ENCODE results near the gene LMAN2.
"Not testable (repeated sequence)": the region's sequence is repeated elsewhere in the genome, so short reads cannot be mapped to it uniquely, and the experiment has no call there.

LMAN2 gene

DNA sequence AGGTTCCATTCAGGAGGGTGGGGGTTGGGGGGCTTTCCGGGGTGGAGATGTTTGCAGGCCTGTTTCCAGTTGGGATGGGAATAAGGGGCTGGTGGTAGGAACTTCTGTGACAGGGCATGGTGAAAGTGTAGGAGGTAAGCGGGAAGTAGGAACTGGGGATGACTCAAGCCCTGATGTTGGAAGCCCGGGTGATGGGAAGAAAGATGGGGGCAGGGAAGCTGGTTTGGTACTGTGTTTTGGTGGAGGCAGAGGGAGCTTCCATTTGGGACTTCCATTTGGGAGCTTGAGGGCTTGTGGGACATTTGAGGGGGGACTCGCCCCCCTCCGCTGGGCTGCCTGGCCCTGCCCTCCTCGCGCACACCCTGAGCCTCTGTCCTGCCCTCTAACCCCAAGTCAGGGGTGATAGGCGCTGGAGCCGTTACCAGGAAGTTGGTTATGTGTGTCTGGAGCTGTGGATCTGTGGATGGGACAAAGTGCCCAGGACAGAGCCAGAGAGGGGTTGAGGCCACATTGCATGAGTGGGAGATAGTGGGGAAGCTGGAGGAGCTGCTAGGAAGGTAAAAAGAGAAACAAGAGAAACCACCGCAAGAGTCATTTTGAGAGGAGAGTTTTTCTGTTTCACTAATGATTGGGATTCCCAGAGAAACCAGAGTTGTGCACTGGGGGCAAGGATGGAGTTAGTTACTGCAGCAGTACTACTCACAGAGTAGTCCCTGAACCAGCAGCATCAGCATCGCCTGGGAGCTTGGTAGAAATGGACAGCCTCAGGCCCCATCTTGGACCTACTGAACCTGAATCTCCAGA lies 12.9 kb upstream of the LMAN2 start:
- no peak for DNase-seq

DNA sequence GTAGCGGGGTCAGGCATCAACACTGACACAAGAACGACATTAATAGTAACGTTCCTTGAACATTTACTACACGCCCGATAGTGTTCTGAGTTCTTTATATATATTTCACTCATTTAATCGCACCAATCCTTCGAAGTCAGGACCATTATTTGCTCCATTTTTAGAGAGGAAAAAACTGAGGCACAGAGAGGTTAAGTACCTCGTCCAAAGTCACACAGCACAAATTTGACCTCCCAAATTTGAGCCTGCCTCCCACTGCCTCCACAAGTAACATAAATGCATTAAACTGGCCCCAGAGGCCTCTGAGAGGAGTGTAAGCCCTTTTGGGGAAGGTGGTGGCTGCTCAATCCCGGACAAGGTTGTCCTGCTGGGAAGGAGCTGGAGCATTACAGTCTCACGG lies 12.1 kb upstream of the LMAN2 start:
- DNase-seq, result no peak

DNA sequence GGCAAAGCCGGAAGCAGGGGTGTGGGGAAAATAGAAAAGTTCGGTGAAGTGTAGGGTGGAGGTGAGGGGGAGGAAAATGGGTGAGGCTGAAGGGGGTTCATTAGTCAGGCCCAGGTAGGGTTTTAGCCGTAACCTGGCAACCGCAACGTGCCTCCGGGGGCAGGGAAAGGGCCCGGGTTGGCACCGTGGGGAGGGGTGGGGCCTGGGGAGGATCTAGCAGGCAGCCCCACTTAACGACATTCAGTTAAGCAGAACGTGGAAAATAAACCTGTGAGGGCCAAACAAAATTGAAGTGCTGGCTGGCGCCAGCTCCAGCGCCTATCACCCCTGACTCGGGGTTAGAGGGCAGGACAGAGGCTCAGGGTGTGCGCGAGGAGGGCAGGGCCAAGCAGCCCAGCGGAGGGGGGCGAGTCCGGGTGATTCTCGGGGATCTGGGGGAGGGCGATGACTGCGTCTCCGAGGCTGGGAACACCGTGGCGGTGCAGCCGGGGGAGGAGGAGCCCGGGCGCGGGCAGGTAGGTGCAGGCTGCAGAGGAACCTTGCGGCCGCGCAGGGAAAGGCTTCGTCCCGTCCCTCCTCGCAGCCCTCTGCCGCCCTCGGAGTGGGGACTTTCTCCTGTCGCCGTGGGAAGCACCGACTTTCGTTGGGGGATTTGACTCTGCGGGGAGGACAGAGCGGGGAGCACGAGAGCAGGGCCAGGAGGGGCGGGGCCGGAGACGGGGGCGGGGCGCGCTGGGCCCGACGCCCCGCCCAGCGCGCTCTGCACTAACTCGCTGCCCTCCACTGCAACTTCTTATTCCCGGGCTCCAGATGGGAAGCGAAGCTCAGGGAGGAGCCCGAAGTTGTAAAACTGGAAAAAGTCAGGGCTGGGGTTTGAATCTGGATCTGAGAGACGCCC lies 11.4 kb upstream of the LMAN2 start:
- no peak for DNase-seq

DNA sequence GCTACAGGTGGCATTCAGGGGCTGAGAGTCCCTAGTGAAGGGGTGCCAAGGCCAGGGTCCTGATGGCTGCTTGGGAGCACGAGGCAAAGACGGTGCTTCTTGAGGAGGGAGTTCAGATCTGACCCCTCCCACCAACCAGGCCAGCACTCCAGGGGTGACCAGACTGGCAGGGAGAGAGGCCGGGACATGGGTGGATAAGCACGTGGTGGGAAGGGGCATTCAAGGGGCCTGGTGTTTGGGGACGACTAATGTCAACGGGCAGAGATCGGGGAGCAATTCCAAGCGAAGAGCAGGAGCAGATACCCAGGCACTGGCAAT lies 10.8 kb upstream of the LMAN2 start:
- no peak for DNase-seq

DNA sequence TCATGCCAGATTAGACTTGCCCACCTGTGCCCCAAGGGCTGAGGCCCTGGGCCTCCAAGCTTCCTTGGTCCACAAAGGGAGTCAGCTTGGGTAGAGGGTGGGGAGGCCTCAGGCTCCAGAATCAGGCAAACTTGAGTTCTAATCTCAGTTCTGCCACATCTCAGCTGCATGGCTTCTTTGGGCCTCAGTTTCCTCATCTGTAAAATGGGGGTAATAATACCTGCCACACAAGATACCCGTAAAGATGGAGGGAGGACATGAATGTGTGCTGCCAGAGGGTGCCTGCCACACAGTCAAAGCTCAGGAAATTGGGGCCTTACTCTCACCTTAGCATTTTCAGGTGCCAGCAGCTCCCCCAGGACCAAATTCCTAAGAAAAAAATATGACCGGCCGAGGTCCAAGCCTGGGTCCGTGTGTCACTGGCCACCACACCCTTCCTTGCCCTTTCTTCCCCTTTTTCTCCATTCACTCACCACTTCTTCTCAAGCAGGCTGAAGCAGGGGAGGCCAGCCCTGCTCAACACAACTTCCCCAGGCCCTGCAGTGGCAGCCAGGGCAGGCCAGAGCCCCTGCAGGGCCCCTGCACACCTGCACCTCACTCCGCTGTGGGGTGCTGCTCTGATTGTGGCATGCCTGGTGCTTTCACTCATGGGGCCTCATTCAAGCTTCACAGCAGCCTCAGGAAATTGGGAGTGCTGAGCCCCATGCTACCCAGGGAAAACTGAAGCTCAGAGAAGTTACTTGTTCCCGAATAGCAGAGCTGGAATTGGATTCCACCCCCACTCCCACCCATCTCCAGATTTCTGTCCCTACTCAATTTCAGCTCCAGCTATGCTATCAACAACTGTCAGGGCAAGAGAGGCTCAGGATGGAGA lies 10.2 kb upstream of the LMAN2 start:
- no peak for DNase-seq

DNA sequence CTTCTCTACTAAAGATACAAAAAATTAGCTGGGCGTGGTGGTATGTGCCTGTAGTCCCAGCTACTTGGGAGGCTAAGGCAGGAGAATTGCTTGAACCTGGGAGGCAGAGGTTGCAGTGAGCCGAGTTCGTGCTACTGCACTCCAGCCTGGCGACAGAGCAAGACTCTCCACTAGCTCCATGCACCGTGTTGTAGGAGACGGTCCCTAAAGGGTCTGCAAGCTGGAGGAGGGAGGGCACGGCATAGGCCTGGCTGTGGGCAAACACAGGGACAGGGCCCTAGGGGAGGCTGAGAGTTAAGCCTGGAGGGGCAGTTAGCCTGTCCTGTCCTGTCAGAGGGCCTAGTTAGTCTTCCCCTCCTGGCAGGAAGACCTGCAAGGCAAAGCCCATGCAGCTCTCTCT lies 9.3 kb upstream of the LMAN2 start:
- not testable (repeated sequence) for DNase-seq

DNA sequence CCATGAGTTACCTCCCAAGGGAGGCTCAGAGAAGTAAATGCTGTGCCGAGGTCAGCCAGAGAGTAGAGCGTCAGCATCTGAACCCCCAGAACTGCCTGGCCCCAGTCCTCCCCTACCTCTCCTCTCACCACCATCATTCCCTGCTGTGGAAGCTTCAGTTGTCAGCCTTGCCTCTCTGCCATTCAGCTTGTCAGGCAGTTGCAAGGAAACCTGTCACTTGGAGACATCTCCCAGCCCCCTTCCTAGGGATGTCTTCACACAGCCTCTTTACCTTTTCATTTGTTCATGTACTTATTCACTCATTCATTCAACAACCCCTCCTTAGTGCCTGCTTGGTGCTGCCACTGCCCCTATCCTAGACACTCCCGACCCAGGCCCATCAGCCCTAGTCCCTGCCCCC lies 8.4 kb upstream of the LMAN2 start:
- DNase-seq, result no peak

DNA sequence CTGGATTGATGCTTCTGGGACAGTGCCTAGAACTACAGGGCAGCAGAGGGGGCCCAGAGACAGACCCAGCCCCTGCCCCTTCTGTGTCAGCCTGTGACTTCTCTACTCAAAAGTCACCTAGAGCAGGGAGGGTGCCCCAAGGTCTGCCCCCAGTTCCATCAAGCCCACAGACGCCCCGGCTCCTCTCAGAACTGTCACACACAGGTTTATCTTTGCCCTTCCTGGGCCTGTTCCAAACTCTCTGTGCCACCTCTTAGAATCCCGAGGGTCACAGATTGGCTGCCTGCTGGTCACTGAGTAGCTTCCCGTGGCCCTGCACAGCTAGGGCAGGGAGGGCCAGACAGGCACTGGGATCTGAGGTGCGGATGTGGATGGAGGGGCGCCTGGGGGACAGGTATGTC lies 8.0 kb upstream of the LMAN2 start:
- no peak for DNase-seq

DNA sequence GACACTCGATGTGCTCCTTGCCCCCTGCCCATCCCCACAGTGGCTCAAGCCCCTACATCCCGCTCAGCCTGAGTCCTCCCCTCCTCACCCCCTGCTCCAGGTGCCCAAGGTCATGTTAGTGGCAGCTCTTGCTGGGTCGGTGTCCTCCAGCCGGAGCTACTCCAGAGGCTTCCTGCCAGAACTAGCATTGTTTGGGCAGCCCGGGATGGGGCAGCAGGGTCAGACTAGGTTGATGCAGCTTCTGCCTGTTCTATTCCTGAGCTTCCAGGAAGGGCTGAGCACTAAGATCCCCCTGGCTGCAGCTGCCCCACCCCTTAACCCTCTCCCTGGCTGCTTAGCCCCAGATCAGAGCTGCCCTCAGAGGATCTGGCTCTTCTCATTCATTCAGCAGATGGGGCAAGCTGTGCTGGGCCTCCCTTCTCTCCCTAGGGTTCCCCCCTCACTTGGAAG lies 6.9 kb upstream of the LMAN2 start:
- DNase-seq, result no peak

DNA sequence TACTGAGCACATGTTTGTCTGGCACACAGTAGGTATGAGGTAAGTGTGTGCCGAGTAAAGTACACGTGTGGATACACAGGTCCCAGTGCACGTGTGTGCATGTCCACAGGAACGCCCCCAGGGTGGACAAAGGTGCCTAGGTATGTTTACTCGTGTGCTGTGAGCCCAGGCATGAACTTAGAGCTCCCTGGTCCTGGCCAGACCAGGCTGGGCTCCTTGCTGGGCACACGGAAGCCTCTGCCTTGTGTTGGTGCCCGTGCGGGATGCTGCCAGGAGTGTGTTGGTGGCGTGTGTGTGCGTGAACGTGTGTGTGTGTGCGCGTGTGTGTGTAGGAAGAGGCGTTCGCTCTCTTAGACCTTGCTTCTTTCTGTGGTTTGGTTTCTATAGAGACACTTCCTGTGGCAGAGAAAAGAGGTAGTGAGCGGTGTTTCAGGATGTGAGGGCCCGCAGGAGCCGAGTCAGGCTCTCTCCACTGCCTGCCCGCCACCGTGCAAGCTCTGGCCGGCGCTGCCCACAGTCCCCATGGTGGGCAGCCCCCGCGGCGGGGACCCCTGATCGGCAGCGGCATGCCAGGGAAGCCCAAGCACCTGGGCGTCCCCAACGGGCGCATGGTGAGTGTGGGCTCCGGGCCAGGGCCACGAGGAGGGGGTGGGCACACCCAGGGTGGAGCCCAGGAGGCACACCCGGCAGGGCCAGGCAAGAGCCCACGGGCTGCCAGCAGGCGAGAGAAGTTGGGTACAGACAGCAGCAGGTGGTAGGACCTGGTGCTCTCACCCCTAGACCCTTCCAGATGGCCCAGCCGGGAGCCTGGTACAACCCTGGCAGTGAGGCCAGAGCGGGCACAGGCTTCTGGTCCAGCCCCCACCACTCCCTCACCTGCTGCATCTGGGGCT lies 6.2 kb upstream of the LMAN2 start, which contains the start of gene RGS14:
Gene RGS14, plus strand, starts transcription at position 466 of the 893 bp plus-strand sequence. Its CDS starts 101 bp downstream, at position 567.
- DNase-seq, result no peak

DNA sequence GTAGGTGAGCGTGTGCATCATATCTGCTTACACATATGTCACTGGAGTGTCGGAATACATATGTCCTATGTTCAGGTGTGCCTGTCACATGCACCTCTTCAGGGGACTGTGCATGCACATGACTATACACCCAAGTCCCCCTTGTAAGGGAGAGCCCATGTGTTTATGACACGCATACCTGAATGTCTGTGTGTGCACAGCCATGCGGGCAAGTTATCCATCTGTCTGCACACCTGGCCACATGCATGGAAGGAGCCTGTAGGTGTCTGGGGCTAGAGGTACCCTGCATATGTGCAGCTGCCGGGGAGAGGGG lies 5.6 kb upstream of the LMAN2 start:
- DNase-seq, result no peak

DNA sequence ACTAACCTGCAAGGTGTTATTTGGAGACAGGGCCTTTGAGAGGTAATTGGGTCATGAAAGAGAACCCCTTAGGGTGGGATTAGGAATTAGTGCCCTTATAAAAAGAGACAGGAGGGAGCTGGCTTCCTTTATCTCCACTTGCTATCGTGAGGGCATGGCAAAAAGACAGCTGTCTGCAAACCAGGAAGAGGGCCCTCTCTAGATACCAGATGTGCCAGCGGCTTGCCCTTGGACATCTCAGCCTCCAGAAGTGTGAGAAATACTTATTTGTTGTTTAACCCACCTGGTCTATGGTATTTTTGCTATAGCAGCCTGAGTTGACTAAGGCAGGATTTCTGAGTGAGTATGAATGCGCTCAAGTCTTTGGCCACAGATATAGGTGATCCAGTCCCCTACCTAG lies 5.3 kb upstream of the LMAN2 start:
- no peak for DNase-seq

DNA sequence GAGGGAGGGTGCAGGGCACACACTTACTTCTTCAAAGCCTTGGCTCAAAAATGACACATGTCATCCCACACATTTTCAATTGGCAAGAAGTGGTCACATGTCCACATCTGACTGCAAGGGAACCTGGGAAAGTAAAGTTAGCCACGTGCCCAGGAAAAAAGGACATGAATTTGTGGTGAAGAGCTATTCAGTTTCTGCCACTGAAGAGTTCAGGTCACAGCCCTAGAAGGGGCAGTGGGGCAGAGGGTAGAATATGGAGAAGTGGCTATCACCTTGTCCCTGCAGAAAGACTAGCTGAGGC lies 4.3 kb upstream of the LMAN2 start:
- DNase-seq, result no peak

DNA sequence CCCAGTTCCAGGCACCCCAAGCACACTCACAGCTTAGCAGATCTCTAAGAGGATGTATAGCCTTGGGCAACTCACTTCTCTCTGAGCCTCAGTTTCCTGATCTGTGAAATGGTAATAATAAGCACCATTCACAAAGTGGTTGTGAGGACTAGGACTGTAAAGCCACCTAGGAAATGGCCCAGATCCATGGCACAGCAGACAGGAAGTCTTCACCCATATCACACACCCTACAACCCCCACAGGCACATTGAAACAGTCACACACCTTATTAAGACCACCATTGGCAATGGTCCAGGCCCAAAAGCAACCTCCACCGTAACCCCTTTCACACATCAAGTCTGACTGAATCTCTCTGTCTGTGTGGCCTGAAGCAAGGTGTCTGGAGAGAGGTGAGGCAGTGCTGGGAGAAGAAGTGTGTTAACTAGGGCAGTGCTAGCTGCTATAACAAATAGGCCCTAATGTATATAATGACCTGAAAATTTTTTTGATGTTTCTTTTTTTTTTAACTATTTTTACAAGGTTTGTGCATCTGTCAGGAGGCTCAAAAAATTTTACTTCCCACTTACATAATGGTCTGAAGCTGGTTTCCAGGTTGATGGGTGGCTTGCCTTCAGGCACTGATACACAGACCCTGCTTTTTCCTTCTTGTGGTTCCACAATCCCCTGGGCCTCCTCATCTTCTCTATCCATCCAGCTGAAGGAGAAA lies 3.8 kb upstream of the LMAN2 start:
- DNase-seq, result no peak

DNA sequence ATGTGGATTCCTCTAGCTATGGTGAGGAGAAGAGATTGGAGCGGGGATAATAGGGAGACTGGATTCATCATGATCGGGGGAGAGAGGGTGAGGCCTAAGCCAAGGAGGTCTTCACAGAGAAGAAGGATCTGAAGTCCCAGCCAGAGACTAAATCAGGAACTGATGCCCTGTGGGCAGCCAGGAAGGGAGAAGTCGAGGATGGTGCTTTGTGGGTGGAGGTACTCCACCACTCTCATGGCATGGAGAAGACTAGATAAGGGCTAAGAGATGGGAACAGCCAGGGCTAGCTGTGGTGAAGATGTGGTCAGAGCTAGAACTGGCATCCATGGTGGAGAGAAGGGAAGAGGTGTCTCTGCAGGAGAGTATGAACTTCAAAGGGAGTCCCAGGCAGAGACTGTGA lies 3.2 kb upstream of the LMAN2 start:
- no peak for DNase-seq

DNA sequence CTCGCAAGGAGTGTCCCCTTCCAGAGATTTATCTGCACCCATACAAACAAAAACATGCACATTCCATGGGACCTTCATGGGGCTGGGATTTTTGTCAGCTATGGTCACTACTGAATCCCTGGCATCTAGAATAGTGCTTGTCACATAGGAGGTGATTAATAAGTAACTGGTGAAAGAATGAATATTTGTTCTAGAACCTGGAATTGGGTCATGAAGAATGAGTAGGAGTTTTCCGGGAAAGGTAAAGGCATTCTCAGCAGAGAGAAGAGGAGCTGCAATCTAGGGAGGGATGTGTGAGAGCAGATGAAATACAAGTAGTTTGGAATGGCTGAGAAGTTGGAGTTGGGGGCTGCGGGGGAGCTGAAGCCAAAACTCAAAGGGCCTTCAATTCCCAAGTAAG lies 2.8 kb upstream of the LMAN2 start:
- no peak for DNase-seq

DNA sequence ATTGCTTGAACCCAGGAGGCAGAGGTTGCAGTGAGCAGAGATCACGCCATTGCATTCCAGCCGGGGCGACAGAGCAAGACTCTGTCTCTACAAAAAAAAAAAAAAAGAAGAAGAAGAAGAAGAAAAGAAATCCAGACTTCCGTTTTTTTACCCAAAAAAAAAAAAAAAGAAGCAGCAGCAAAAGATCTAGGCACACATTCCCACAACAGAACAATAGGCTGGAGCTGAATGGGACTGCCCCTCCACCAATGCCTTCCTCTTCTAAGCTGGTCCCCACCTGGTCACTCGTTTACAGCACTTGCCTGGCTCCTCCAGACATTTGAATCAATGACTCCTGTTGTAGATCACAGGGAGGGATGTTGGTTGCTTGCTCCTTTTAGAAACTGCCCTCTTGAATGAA lies 1.6 kb upstream of the LMAN2 start:
- no peak for DNase-seq

DNA sequence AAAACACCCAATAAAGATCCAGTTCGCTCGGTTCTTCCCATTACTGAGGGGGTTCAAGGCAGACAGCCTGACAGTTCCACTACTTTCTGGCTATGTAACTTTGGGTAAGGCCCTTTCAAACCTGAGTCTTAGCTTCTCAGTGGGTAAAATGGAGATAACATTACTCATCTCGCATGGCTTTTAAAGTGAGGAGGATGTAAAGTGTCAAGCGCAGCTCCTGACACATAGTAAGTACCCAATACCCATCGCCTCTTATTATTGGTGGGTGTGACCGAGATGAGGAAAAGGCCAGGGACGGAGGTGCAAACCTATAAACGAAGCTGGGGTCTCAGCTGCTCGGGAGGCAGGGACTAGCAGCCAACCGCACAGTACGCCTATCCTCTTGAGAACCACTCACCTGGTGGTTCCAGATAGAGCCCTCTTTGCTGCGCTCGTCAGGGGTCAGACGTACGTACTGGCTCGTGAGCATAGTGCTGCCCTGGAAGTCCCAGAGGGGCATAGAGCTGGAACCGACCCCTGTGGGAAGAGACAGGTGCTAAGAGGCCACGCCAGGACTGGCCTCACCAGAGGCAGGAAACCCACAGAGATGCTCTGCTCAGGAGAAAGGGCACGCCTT lies 584 bp downstream of the LMAN2 start:
- DNase-seq, result no peak

DNA sequence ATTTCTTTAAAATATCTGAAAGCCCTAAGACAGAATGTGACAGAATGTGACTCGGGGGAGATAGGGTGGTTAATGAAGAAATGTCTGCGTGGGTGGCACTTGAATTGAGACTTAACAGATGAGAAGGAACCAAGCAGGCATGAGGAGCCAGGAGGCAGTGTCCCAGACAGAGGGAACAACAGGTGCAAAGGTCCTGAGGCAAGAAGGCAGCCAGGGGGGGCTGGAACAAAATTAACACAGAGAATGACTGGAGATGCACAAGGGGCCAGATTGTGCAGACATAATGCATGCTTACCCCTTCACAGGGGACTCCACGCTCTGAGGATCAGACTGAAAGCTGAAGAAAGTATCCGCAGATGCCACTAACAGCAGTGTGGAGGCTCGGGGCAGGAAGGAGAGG lies 1.7 kb downstream of the LMAN2 start:
- no peak for DNase-seq

DNA sequence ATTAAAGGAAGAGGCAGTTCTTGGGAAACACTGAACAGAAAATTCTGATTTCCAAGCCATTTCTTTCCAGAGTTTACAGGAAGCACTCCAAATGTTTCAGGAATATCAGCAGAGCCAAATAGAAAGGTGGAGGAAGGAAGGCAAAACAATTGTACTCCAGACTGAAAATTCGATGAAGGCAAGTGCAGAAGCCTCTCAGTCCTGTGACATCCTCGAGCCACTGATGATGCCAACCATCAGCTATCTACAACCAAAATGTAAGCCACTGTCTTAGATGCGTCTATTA lies 2.2 kb downstream of the LMAN2 start:
- no peak for DNase-seq

DNA sequence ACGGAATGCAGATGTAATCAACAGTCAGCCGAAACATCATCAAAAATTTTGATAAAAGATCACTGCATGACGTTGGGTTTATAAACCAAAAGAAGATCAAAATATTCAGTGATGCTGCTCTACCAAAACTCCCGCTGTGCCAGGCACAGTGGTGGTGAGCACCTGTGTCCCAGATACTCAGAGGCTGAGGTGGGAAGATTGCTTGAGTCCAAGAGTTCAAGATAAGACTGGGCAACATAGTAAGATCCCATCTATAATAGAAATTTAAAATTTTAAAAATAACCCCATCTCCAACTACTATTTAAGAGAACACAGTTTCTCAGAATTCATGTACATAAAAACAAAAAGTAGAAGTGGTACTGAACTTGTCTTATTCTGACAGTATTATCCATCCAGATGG lies 3.8 kb downstream of the LMAN2 start:
- DNase-seq, result no peak

DNA sequence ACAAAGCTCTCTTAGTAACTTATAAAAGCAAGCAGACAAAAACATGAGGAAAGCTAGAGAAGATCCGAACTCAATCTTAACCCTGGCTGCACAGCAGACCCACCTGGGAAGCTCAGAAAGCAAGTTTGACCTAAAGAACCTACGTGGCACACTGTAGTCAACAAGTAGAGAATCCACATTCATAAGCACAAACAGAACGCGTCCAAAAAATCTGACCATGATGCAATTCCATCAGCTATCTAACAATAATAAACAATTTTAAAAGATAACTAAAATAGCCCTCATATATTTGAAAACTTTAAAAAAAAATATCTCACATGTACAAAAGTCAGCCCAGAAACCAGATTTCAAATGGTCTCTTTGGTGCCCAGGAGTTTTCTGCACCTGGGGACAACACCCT lies 4.6 kb downstream of the LMAN2 start:
- no peak for DNase-seq
